ENCODE results near the gene PITPNC1.

Gene PITPNC1

DNA sequence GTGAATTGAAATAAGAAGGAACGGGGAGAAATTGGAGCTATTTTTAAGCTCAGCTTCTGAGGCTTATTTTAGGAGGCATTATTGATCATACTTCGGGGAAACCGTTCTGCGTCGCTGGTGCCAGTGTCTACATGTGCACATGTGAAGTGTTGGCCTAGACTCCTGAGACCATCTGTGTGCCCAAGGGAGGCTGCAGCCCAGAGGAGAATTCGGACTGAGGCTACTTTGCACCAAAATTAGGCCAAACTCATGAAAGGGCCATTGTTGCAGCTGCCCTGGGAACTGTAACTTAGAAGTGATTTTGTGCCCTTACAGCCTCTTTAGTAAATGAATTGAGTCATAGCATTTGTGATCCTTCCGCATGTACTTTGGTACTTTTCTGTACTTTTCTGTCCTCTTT lies 238.7 kb downstream of the PITPNC1 start:
- no peak overlapping the region for H3K4me3 ChIP-seq (ENCODE audit: low read depth, low read length)
- TF ChIP-seq, protein P1, sequence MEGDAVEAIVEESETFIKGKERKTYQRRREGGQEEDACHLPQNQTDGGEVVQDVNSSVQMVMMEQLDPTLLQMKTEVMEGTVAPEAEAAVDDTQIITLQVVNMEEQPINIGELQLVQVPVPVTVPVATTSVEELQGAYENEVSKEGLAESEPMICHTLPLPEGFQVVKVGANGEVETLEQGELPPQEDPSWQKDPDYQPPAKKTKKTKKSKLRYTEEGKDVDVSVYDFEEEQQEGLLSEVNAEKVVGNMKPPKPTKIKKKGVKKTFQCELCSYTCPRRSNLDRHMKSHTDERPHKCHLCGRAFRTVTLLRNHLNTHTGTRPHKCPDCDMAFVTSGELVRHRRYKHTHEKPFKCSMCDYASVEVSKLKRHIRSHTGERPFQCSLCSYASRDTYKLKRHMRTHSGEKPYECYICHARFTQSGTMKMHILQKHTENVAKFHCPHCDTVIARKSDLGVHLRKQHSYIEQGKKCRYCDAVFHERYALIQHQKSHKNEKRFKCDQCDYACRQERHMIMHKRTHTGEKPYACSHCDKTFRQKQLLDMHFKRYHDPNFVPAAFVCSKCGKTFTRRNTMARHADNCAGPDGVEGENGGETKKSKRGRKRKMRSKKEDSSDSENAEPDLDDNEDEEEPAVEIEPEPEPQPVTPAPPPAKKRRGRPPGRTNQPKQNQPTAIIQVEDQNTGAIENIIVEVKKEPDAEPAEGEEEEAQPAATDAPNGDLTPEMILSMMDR (IDR thresholded peaks at IDR 0.05; ENCODE audit: low read depth, low read length) = no peak

DNA sequence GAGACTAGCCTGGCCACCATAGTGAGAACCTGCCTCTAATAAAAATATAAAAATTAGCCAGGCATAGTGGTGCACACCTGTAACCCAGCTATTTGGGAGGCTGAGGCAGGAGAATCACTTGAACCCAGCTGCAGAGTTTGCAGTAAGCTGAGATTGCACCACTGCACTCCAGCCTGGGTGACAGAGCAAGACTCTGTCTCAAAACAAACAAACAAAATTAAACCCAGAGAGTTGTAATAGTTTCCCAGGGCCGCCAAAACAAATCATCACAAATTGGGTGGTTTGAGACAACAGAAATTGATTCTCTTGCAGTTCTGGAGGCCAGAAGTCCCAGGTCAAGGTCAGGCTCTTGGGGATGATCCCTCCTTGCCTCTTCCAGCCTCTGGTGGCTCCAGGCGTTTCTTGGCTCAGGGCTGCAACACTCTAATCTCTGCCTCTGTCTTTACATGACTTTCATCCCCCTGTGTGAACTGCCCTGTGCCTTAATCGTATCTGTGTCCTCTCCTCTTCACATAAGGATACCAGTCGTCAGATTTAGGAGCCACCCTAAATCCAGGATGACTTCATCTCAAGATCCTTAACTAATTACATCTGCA lies 240.3 kb downstream of the PITPNC1 start:
- TF ChIP-seq, protein P1 (IDR thresholded peaks at IDR 0.05; ENCODE audit: low read depth, low read length) = no peak

DNA sequence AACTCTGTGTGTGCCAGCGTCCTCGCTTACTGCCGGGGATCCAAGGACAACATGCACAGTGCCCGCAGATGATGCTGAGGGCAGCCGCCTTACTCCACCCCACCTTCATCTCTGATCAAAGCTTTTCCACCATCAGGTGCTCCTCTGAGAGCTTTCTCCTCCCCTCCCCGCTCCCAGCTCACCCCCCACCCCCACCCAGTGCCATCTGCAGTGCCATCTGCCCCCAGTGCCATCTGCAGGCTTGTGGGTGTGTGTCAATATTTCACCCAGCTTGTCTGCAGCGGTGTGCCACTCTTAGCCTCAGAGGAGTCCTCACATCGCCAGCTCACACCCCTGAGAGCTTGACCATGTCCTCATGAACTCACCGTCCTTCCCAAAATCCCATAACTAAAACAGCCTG lies 242.5 kb downstream of the PITPNC1 start:
- TF ChIP-seq, protein P1 (IDR thresholded peaks at IDR 0.05; ENCODE audit: low read depth, low read length) = no peak
- no peak overlapping the region for H3K4me3 ChIP-seq (ENCODE audit: low read depth, low read length)

More for the DNA sequence above, 240.3 kb downstream of the PITPNC1 start:
- no peak overlapping the region for H3K4me3 ChIP-seq (ENCODE audit: low read depth, low read length)

DNA sequence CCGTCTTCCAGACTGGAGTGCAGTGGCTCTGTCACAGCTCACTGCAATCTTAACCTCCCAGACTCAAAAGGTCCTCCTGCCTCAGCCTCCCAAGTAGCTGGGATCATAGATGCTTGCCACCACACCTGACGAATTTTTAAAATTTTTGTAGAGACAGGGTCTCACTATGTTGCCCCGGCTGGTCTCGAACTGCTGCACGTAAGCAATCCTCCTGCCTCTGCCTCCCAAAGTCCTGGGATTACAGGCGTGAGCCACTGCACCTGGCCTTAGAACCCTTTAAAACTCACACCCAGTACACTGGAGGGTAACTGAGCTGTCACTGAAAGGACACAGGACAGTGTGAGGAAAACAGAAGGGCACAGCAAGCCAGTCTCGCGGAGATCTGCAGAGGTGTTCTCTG lies 243.0 kb downstream of the PITPNC1 start:
- H3K4me3 ChIP-seq (ENCODE audit: low read depth, low read length) = no peak overlapping the region
- TF ChIP-seq, protein P1 (IDR thresholded peaks at IDR 0.05; ENCODE audit: low read depth, low read length) = no peak

DNA sequence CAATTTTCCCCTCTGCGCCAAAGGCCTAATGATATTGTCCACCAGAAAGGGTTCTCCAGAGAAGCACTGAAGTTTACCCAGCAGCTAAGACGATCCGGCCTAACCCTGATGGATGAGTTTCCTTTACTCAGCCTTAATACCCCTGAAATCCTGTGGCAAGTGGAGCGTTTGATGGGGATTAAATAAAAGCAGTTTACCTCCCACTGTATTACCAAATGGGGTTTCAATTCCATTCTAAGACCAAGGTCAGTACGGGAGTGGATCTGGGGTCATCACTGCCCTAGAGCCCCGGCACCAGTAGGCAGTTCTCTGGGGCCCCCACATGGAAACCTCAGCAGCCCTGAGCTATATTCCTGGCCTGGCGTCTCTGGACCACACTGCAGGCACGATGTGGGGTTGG lies 243.6 kb downstream of the PITPNC1 start:
- H3K4me3 ChIP-seq (ENCODE audit: low read depth, low read length) = no peak overlapping the region
- TF ChIP-seq, protein P1 (IDR thresholded peaks at IDR 0.05; ENCODE audit: low read depth, low read length) = no peak

DNA sequence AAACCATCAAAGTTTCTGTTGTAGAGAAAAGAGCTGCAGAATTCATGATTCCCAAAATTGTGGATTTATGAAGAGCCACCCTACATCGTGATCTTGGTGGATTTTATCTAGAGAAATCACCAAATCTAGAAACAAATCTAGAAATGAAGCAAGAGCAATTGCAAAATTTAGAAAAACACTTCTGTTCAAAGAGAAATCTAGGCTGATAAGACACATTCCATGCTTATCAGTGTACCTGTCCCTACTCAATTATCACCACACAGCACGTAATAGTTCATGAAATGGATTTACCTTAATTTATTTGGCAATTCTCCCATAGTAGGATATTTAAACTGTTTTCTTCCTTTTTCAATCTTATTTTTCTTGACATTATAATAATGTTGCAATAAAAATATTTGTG lies 246.7 kb downstream of the PITPNC1 start:
- TF ChIP-seq, protein P1 (IDR thresholded peaks at IDR 0.05; ENCODE audit: low read depth, low read length) = no peak
- H3K4me3 ChIP-seq (ENCODE audit: low read depth, low read length) = no peak overlapping the region

DNA sequence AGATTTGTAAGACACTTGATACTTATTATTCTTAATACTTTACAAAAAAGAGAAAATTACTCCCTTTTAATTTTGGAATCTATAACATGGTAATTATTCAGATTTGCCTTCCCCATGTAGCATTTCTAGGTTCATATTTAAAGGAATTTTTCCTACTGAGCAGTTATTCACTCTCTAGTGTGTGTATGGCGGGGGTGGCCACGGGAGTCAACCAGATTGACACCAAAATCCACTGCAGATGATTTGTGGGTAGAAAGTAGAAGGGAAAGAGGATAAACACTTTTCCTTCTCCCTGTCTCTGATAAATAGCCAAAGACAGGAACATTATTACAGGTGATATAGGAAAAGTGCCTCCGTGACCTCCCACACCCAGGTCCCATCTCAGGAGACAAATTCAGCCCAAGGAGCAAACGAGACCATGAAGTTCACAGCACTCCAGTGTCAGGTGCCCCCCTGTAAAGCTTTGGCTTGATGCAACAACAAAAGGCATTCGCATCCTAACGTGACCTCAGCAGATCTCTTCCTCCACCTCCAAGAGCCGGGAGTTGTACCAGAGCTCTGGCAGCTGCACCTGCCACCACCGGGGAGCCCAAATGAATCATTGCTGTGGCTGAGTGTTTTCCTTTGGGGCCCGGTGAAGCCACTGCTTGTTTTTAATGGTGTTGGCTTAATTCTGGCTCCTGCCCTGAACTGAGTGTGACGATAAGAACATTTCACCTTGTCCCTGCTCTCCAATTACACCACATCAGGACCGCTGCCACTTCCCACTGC lies 248.0 kb downstream of the PITPNC1 start:
- TF ChIP-seq, protein P1 (IDR thresholded peaks at IDR 0.05; ENCODE audit: low read depth, low read length) = no peak

More for the DNA sequence above, 248.0 kb downstream of the PITPNC1 start:
- H3K4me3 ChIP-seq (ENCODE audit: low read depth, low read length) = no peak overlapping the region

All from WI38 (cell line).